Right atrium auricular region (tissue), 2 donors: ENCODE measurements around the gene MITF. TPM values are rescaled to one million over a fixed set of nuclear protein-coding genes. Genes with fewer than 3 reads are reported as not detected.

Experiments used
- DNase-seq: peaks from one replicate; pipeline ENCODE4 v3.0.0-alpha.2; 2019; ENCODE audit warnings: low spot score
- H3K27ac ChIP-seq, 2 donors: fragments of 200-600 bp; sonication (generic); 1 replicate in 1 of 2; 2 replicates in 1 of 2; pipeline ENCODE4 v1.5.1; 2016 to 2019
- H3K27me3 ChIP-seq, 2 donors: fragments of 200-600 bp; sonication (generic); one replicate each; pipeline versions ENCODE4 v1.5.1 to v1.6.0; 2017 to 2019
- H3K36me3 ChIP-seq: fragments of 200-600 bp; sonication (generic); one replicate; pipeline ENCODE4 v1.5.1; 2016
- H3K4me1 ChIP-seq, 2 donors: fragments of 200-600 bp; sonication (generic); one replicate each; pipeline versions ENCODE4 v1.5.1 to v1.6.0; 2017 to 2019
- H3K4me3 ChIP-seq, 2 donors: fragments of 200-600 bp; sonication (generic); 1 replicate in 1 of 2; 2 replicates in 1 of 2; pipeline ENCODE4 v1.5.1; 2017 to 2019; ENCODE audit warnings: mild to moderate bottlenecking in 1 of 2, moderate library complexity in 1 of 2
- H3K9me3 ChIP-seq, 2 donors: fragments of 200-600 bp; sonication (generic); one replicate each; pipeline ENCODE4 v1.5.1; 2019
- total RNA-seq, 2 donors: library from RNA; depleted of rRNA; stranded (reverse); fragments of >200 nt; gene quantifications; one replicate each; pipeline ENCODE4 v1.1.0, GENCODE V29; 2016
- TF ChIP-seq, protein P1 (sequence below), 2 donors: fragments of 200-600 bp; sonication (generic); IDR thresholded peaks; one replicate each; pipeline ENCODE4 v1.5.1; 2019; ENCODE audit warnings: antibody characterized with exemption in 2 of 2

MITF gene
- total RNA-seq, 2 donors from 2014 or later = 47.6 to 68.6 TPM

DNA sequence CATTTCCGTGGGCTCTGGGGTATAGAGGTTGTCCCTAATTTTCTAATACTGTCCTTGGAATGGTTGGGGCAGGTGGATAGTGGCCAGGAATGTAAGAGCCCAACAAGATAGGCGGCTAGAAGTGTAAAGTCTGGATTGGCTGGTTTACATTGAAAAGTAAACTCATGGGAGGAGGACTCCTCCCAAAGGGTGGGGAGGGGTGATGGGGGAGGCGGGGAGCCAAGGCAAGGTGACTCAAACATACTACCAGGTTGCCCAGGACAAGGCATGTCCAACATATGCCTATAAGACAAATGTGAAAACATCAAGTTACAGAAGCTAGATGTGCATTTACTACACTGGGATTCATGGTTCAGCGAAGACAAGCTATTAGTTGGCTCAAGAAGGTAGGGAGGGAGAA, 246.0 kb downstream of the MITF start:
- Histone ChIP-seq H3K9me3 (no peaks in the 10 kb centered on the region), H3K4me1 (no peaks in the 10 kb centered on the region), H3K27me3 (no peaks in the 10 kb centered on the region), H3K27ac (no peak overlapping the region), H3K36me3 (no peaks in the 10 kb centered on the region), H3K4me3 (no peak overlapping the region)
- TF ChIP-seq, protein P1, sequence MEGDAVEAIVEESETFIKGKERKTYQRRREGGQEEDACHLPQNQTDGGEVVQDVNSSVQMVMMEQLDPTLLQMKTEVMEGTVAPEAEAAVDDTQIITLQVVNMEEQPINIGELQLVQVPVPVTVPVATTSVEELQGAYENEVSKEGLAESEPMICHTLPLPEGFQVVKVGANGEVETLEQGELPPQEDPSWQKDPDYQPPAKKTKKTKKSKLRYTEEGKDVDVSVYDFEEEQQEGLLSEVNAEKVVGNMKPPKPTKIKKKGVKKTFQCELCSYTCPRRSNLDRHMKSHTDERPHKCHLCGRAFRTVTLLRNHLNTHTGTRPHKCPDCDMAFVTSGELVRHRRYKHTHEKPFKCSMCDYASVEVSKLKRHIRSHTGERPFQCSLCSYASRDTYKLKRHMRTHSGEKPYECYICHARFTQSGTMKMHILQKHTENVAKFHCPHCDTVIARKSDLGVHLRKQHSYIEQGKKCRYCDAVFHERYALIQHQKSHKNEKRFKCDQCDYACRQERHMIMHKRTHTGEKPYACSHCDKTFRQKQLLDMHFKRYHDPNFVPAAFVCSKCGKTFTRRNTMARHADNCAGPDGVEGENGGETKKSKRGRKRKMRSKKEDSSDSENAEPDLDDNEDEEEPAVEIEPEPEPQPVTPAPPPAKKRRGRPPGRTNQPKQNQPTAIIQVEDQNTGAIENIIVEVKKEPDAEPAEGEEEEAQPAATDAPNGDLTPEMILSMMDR (IDR thresholded peaks at IDR 0.05) = no peak
- no peak for DNase-seq

DNA sequence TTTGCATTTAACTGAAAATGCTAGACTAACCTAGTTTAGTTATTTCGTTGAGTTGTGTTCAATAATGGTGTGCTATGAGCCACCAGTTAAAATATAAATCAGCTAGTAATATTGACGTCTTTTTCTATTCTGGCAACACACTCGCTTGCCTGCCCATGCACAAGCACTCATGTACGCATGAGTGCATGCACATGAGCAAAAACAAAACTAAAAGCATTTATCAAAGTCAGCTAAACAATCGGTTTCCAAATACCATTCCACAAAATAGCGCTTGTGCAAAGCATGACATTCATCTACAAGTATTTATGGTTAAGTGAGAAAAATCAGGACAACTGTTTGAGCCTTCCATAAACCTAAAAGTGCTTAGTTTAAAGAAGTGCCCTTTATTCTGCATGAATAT, 247.2 kb downstream of the MITF start:
- H3K4me1 ChIP-seq = no peaks in the 10 kb centered on the region

DNA sequence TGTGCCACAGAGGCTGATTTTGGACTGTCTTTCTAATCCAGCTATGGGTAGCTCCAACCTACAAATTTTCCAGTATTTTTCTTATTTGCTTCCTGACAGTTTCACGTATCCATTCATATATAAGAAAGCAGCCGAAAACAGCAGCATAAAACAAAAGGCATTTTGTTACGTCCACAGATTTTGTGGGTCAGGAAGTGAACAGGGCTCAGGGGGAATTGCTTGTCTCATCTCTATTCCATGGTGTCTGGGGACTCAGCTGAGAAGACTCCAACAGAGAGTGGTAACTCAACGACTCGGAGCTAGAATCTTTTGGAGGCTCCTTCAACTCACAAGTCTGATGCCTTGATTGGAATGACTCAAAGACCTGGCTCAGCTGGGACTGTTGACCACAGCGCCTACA, 248.6 kb downstream of the MITF start:
- Histone ChIP-seq H3K27ac (no peak overlapping the region), H3K9me3 (no peaks in the 10 kb centered on the region), H3K4me3 (no peak overlapping the region), H3K27me3 (no peaks in the 10 kb centered on the region), H3K4me1 (no peaks in the 10 kb centered on the region), H3K36me3 (no peaks in the 10 kb centered on the region)
- DNase-seq = no peak
- TF ChIP-seq, protein P1 (IDR thresholded peaks at IDR 0.05) = no peak

More for the DNA sequence above, 247.2 kb downstream of the MITF start:
- TF ChIP-seq, protein P1 (IDR thresholded peaks at IDR 0.05) = no peak
- H3K36me3 ChIP-seq = no peaks in the 10 kb centered on the region
- DNase-seq = no peak
- H3K27ac ChIP-seq = no peak overlapping the region
- H3K4me3 ChIP-seq = no peak overlapping the region
- H3K9me3 ChIP-seq = no peaks in the 10 kb centered on the region
- H3K27me3 ChIP-seq = no peaks in the 10 kb centered on the region

DNA sequence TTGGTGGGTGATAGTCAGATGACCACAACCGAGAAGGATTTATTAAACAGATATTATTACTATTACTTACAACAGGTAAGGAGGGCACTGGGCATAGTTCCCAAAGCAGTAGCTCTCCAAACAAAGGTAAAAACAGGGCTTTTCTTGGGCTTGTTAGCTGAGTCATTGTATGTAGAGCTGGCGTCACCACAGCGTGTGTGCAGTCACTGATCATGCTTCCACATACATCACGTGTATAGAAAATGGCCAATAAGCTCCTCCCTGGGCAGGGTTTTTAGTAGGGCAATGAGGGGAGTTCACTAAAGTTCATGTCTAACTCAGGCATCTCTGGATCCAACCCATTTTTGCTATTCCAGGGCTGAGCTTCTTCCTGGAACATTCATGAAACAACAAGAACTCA, 254.5 kb downstream of the MITF start:
- Histone ChIP-seq H3K27me3 (no peaks in the 10 kb centered on the region), H3K9me3 (no peaks in the 10 kb centered on the region), H3K4me3 (no peak overlapping the region)

DNA sequence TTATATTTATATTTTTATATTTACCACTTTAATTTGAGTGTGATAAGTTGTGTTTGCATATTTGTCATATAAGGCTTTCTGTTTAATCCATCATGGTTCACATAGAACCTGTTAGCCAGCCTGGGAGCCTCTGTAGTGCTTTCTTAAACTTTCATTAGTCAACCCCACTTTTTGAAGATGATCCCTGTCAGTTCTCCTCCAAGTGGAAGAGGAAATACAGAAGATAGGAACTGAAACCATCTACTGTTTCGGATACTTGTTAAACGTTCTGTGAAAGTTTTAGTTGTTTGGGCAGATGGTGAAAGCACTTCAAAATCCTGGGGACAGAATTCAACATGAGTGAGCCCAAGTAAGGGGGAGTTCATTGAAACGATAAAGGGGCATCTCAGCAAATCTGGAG, 255.7 kb downstream of the MITF start:
- DNase-seq = no peak
- Histone ChIP-seq H3K27ac (no peak overlapping the region), H3K27me3 (no peaks in the 10 kb centered on the region), H3K36me3 (no peaks in the 10 kb centered on the region), H3K9me3 (no peaks in the 10 kb centered on the region), H3K4me1 (no peaks in the 10 kb centered on the region), H3K4me3 (no peak overlapping the region)
- TF ChIP-seq, protein P1 (IDR thresholded peaks at IDR 0.05) = no peak

More for the DNA sequence above, 254.5 kb downstream of the MITF start:
- Histone ChIP-seq H3K4me1 (no peaks in the 10 kb centered on the region), H3K27ac (no peak overlapping the region), H3K36me3 (no peaks in the 10 kb centered on the region)
- no peak for DNase-seq
- TF ChIP-seq, protein P1 (IDR thresholded peaks at IDR 0.05) = no peak

DNA sequence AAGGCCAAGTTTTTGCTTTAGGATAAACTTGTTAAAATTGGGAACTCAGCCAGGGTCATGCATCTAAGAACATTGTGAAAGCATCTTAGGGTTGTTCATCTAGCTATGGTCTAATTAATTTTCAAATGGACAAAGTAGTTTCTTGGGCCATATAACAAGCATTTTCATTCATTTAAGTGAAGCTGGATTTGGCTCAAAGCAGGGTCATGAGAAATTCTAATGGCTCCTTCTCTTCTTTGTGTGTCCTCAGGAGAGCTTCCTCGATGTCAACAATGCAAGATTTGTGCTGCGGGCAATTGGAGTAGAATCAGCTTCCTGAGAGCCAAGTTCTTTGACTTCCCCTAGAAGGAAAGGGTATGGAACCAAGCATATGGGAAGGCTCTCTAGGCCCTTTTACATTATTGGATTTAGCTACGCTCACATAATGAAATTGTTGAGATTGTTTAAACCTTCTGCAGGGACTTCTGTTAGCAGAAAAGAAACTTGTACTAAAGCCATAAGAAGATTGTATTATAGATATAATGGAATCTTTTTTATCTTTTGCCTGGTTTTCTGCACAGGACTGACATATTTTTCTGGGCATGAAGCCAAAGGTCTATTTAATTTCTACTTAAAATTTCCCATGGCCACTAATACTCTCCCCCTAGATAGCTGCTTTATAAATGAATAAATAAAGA, 258.5 kb downstream of the MITF start:
- Histone ChIP-seq H3K4me1 (no peaks in the 10 kb centered on the region), H3K4me3 (no peak overlapping the region), H3K36me3 (no peaks in the 10 kb centered on the region), H3K9me3 (no peaks in the 10 kb centered on the region), H3K27ac (no peak overlapping the region), H3K27me3 (no peaks in the 10 kb centered on the region)
- TF ChIP-seq, protein P1 (IDR thresholded peaks at IDR 0.05) = no peak
- DNase-seq = no peak
